ENCODE data around the gene MPL.

Gene MPL

DNA sequence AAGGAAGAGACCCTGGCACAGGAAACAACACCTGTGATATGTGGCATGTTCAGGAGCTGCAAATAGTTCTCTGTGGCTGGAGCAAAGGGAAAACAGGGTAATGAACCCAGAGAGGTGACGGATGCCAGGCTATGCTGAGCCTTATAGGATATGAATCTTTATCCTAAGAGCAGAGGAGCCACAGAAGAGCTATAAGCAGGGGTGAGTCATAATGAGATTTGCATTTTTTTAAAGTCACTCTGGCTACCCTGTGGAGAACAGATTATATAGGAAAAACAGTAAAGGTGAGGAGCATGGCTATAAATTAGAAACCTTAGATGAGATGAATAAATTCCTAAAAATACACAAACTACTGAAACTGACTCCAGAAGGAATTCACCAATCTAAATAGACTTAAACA is 12.8 kb upstream of the MPL start:
- Histone ChIP-seq H3K36me3 (no peaks in the 10 kb centered on the region), H3K27me3 (no peaks in the 10 kb centered on the region), H3K9me3 (no peaks in the 10 kb centered on the region), H3K4me3 (ENCODE audit: low read depth, low read length) (no peak overlapping the region), H3K4me1 (no peaks in the 10 kb centered on the region)
- DNase-seq = no peak
- no peak for TF ChIP-seq CTCF (IDR thresholded peaks at IDR 0.05; ENCODE audit: low read depth, low read length)

DNA sequence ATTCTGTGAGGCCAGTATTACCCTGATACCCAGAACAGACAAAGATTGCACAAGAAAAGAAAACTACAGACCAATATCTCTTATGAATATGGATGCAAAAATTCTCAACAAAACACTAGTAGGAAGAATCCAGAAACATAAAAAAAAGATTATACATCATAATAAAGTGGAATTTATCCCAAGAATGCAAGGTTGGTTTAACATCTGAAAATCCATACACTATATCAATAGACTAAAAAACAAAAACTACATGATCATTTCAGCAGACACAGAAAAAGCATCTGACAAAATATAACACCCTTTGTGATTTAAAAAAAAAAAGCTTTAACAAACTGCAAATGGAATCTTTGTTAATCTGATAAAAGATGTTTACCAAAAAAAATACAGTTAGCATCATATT is 12.2 kb upstream of the MPL start:
- no peak for TF ChIP-seq CTCF (IDR thresholded peaks at IDR 0.05; ENCODE audit: low read depth, low read length)
- no peak for DNase-seq
- H3K4me1 ChIP-seq = no peaks in the 10 kb centered on the region

DNA sequence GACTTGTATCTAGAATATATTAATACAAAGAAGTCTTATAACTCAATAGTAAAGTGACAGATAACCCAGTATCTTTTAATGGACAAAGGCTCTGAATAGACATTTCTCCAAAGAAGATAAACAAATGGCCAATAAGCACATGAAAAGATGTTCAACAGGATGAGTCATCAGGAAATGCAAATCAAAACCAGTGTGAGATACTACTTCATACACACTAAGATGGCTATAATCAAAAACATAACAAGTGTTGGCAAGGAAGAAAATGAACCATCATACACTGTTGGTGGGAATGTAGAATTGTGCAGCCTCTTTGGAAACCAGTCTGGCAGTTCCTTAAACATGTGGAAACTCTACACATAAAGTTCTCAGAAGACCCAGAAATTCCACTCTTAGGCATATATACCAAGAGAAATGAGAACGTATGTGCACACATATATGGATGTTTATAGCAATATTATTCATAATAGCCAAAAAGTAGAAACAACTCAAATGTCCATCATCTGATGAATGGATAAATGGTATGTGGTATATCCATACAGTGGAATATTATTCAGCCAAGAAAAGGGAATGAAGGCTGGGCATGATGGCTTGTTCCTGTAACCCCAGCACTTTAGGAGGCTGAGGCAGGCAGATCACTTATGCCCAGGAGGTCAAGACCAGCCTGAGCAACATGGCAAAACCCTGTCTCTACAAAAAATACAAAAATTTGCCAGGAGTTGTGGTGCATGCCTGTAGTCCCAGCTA is 9.9 kb upstream of the MPL start:
- no peaks in the 10 kb centered on the region for H3K9me3 ChIP-seq
- TF ChIP-seq CTCF (IDR thresholded peaks at IDR 0.05; ENCODE audit: low read depth, low read length) = no peak
- H3K36me3 ChIP-seq = no peaks in the 10 kb centered on the region
- no peak overlapping the region for H3K4me3 ChIP-seq (ENCODE audit: low read depth, low read length)
- no peaks in the 10 kb centered on the region for H3K27me3 ChIP-seq
- DNase-seq = no peak
- no peaks in the 10 kb centered on the region for H3K4me1 ChIP-seq

More for the DNA sequence above, 12.2 kb upstream of the MPL start:
- Histone ChIP-seq H3K27me3 (no peaks in the 10 kb centered on the region), H3K36me3 (no peaks in the 10 kb centered on the region), H3K9me3 (no peaks in the 10 kb centered on the region), H3K4me3 (ENCODE audit: low read depth, low read length) (no peak overlapping the region)

DNA sequence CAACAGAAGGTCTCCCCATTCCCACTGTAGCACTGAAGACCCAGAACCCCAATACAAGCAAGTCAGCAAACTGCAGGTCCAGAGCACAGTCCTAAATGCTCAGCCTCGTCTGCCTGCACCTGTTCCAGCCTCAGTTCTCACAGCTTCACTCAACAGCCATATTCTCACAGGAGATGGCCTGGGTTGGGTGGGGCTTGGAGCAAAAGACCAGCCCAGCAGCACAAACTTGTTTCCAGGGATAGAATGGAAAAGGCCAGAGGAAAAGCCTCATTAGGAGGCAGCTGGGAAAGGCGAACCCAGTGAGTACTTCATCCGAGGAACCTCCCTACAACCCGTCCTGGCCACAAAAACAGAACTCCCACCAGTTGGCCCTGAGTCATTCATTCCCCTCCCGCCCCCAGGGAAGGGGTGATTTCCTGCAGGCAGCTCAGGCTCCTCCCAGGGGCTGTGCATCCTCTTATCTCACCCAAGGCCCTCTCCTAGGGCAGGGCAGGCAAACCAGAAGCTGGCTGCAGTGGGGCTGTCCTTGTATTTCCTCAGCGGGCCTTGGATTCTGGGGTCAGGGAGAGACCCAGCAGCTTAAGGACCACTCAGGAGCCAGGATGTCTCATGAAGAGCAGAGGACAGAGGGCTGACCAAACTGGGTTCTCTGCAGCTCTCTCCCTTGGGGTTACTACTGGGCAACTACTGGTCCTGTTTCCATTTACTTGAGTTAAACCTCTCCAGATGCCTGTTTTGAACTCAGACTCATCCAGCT is 7.4 kb upstream of the MPL start:
- no peak overlapping the region for H3K4me3 ChIP-seq (ENCODE audit: low read depth, low read length)
- no peaks in the 10 kb centered on the region for H3K36me3 ChIP-seq
- H3K9me3 ChIP-seq = no peaks in the 10 kb centered on the region
- H3K27me3 ChIP-seq = no peaks in the 10 kb centered on the region
- no peak for TF ChIP-seq CTCF (IDR thresholded peaks at IDR 0.05; ENCODE audit: low read depth, low read length)
- peak; percentile 38 for DNase-seq
- no peaks in the 10 kb centered on the region for H3K4me1 ChIP-seq

- Histone ChIP-seq H3K36me3 (no peaks in the 10 kb centered on the region), H3K4me3 (ENCODE audit: low read depth, low read length) (no peak overlapping the region), H3K4me1 (no peaks in the 10 kb centered on the region), H3K27me3 (no peaks in the 10 kb centered on the region), H3K9me3 (no peaks in the 10 kb centered on the region)
- DNase-seq = no peak
- no peak for TF ChIP-seq CTCF (IDR thresholded peaks at IDR 0.05; ENCODE audit: low read depth, low read length)
Observed at GRCh38 chr1:43331688-43332087, 5.9 kb upstream of the MPL start.

Measured in BE2C (cell line).